Subcutaneous adipose tissue (tissue), 4 donors: ENCODE results near the gene DNPH1. TPM values are rescaled to one million over a fixed set of nuclear protein-coding genes. Genes with fewer than 3 reads are reported as not detected.

ENCODE experiments used
- CTCF ChIP-seq: fragments of 450-650 bp; IDR thresholded peaks from one replicate; pipeline ENCODE4 v1.5.1; 2016; ENCODE audit warnings: low read depth, mild to moderate bottlenecking, control low read depth, antibody characterized with exemption, moderate library complexity
- total RNA-seq, 4 donors: library from RNA; depleted of rRNA; stranded (reverse); fragments of >200 nt; gene quantifications; one replicate each; pipeline ENCODE4 v1.1.0, GENCODE V29; 2016

The DNPH1 gene
- total RNA-seq, 4 donors from 2014 or later, result 29.8 to 72.9 (median 50.8) TPM

GRCh38 chr6:43178951-43179830 lies 50.1 kb downstream of the DNPH1 start:
- no peak for TF ChIP-seq CTCF

- TF ChIP-seq CTCF, result no peak
Observed at GRCh38 chr6:43178150-43178549, 51.1 kb downstream of the DNPH1 start.

GRCh38 chr6:43176423-43176786 lies 52.9 kb downstream of the DNPH1 start:
- TF ChIP-seq CTCF, result no peak

- no peak for TF ChIP-seq CTCF
Observed at GRCh38 chr6:43175676-43176422, 53.4 kb downstream of the DNPH1 start.

Other genes starting within 250 kb of the DNPH1 start
- 10 to 100 TPM; 26.7 to 43.1 (median 34.7) TPM for gene PPP2R5D, start 244.9 kb downstream of the DNPH1 start, total RNA-seq
- 10 to 100 TPM; 46.3 to 57.8 (median 52.0) TPM for gene MEA1, start 215.5 kb downstream of the DNPH1 start, total RNA-seq
- 10 to 100 TPM; 39.1 to 77.3 (median 64.0) TPM for gene KLHDC3, start 215.2 kb downstream of the DNPH1 start, total RNA-seq
- gene RRP36, start 207.9 kb downstream of the DNPH1 start, total RNA-seq, result 10 to 100 TPM; 42.7 to 63.9 (median 55.4) TPM
- gene CUL7, start 175.6 kb downstream of the DNPH1 start, total RNA-seq, result 10 to 100 TPM in 3 of 4 donors, 1 to 10 TPM in 1; 7.2 to 25.6 (median 14.5) TPM
- 10 to 100 TPM; 10.4 to 19.8 (median 16.6) TPM for gene MRPL2, start 170.0 kb downstream of the DNPH1 start, total RNA-seq
- gene KLC4, start 169.8 kb downstream of the DNPH1 start, total RNA-seq, result 10 to 100 TPM; 10.9 to 24.7 (median 21.9) TPM
- gene PTK7, start 153.2 kb downstream of the DNPH1 start, total RNA-seq, result 10 to 100 TPM in 1 of 4 donors, 1 to 10 TPM in 3; 1.8 to 11.4 (median 3.6) TPM
- gene SRF, start 58.2 kb downstream of the DNPH1 start, total RNA-seq, result 10 to 100 TPM in 2 of 4 donors, 1 to 10 TPM in 2; 8.5 to 22.8 (median 10.6) TPM
- gene CUL9, start 47.3 kb downstream of the DNPH1 start, total RNA-seq, result 10 to 100 TPM; 16.3 to 36.7 (median 27.2) TPM
- not detected for gene TTBK1, start 14.0 kb upstream of the DNPH1 start, total RNA-seq
- not detected for gene SLC22A7, start 68.8 kb upstream of the DNPH1 start, total RNA-seq
- 1 to 10 TPM in 1 of 4 donors, under 1 TPM in 1, not detected in 2; 0.88 to 2.0 TPM for gene CRIP3, start 79.3 kb upstream of the DNPH1 start, total RNA-seq
- 10 to 100 TPM; 16.1 to 18.9 (median 17.9) TPM for gene ZNF318, start 140.2 kb upstream of the DNPH1 start, total RNA-seq
- 10 to 100 TPM in 2 of 4 donors, 1 to 10 TPM in 2; 7.0 to 12.9 (median 9.7) TPM for gene ABCC10, start 198.1 kb upstream of the DNPH1 start, total RNA-seq
- gene DLK2, start 226.1 kb upstream of the DNPH1 start, total RNA-seq, result not detected
- gene TJAP1, start 248.1 kb upstream of the DNPH1 start, total RNA-seq, result 10 to 100 TPM; 13.4 to 29.6 (median 16.3) TPM